Measurements from ENCODE around the gene RDX. TPM values are rescaled to one million over a fixed set of nuclear protein-coding genes. Genes with fewer than 3 reads are reported as not detected.
A peak's percentile ranks its signal among the peaks of the same experiment; 100 is the strongest.

The RDX gene
- total RNA-seq, 2 donors from 2014 or later, result 121 to 127 TPM

DNA sequence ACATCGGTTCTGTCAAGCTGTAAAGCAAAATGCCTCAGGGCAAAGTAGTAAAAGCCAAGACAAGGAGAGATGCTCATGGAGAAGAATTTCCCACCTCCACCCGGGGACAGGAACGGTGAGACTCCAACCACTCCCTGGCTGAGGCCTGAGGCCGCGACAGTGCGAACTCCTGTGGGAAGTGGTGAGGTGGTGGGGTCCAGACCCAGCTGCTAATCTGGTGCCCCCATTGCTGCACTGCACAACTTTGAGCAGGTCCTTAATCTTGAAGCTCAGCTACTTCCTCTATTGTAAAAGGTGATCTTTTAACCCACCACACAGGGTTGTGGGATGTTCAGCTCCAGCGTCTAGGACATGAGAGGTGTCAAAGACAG, 119.3 kb downstream of the RDX start:
- Mint-ChIP-seq H3K4me1 (peaks cover 19% of the 10 kb centered on the region), H3K36me3 (ENCODE audit: low read depth) (no peaks in the 10 kb centered on the region), H3K27me3 (ENCODE audit: insufficient read depth) (no peaks in the 10 kb centered on the region), H3K9me3 (no peaks in the 10 kb centered on the region), H3K27ac (no peak overlapping the region), H3K4me3 (no peak overlapping the region)
- Histone ChIP-seq H3K9me3 (ENCODE audit: control insufficient read depth, low read length) (no peaks in the 10 kb centered on the region), H3K27ac (ENCODE audit: low read depth, low read length) (no peak overlapping the region), H3K4me1 (ENCODE audit: control insufficient read depth, insufficient read depth, low read length) (no peaks in the 10 kb centered on the region), H3K27me3 (ENCODE audit: control insufficient read depth, insufficient read depth, low read length, poor library complexity, severe bottlenecking) (no peaks in the 10 kb centered on the region), H3K36me3 (ENCODE audit: control insufficient read depth, insufficient read depth, low read length) (no peaks in the 10 kb centered on the region), H3K4me3 (ENCODE audit: low read length) (no peak overlapping the region), H3K9ac (ENCODE audit: extremely low read depth, low read length, poor library complexity, severe bottlenecking) (no peak overlapping the region)
- TF ChIP-seq, protein P1, sequence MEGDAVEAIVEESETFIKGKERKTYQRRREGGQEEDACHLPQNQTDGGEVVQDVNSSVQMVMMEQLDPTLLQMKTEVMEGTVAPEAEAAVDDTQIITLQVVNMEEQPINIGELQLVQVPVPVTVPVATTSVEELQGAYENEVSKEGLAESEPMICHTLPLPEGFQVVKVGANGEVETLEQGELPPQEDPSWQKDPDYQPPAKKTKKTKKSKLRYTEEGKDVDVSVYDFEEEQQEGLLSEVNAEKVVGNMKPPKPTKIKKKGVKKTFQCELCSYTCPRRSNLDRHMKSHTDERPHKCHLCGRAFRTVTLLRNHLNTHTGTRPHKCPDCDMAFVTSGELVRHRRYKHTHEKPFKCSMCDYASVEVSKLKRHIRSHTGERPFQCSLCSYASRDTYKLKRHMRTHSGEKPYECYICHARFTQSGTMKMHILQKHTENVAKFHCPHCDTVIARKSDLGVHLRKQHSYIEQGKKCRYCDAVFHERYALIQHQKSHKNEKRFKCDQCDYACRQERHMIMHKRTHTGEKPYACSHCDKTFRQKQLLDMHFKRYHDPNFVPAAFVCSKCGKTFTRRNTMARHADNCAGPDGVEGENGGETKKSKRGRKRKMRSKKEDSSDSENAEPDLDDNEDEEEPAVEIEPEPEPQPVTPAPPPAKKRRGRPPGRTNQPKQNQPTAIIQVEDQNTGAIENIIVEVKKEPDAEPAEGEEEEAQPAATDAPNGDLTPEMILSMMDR (conservative IDR thresholded peaks at IDR 0.05), result no peak
- 57 to 92% methylated on average over 1 to 7 of the region's 7 CpGs for WGBS, 2 experiments (ENCODE audit: insufficient coverage in 1 of 2, insufficient read length in 1 of 2)
- no peak for DNase-seq

DNA sequence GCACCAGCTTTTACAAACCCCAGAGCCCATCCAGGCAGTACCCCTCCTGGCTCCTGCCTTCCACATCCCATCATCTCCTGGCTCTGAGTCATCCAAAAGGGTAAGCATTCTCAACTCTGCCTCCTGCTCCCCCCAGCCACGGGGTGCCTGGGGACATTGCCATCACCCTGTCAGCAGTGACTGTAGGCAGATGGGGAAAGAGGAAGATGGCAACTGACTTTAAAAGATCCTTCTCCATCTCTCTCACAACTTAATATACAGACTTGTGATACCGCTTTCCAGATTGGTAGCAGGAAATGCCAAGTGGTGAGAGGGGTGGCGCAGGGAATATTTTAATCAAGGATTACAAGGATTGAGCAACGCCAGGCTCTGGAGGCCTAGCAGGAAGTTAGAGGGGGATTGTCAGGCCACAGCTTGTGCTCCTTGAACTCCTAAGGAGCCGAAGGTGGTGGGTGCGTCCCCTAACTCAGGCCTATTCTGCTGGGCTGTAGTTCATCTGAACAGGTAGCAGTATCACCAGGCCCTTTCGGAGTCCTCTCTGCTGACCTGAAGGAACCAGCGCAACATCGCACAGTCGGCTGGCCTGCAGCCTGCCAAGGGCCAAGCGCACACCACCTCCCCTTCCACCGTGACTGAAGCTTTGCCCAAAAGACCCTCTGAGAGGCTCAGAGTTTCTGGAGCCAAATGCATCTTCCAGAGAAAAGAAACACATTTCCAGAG, 119.9 kb downstream of the RDX start:
- no peak overlapping the region for H3K4me3 ChIP-seq (ENCODE audit: low read length)
- no peak overlapping the region for H3K27ac ChIP-seq (ENCODE audit: low read depth, low read length)
- peaks cover 19% of the 10 kb centered on the region for H3K4me1 Mint-ChIP-seq
- H3K27me3 ChIP-seq (ENCODE audit: control insufficient read depth, insufficient read depth, low read length, poor library complexity, severe bottlenecking), result no peaks in the 10 kb centered on the region
- H3K9me3 ChIP-seq (ENCODE audit: control insufficient read depth, low read length), result no peaks in the 10 kb centered on the region
- DNase-seq, result no peak
- H3K9me3 Mint-ChIP-seq, result no peaks in the 10 kb centered on the region
- H3K36me3 Mint-ChIP-seq (ENCODE audit: low read depth), result no peaks in the 10 kb centered on the region
- no peak overlapping the region for H3K4me3 Mint-ChIP-seq
- H3K27ac Mint-ChIP-seq, result peak overlapping the region; percentile 30
- H3K36me3 ChIP-seq (ENCODE audit: control insufficient read depth, insufficient read depth, low read length), result no peaks in the 10 kb centered on the region
- no peaks in the 10 kb centered on the region for H3K27me3 Mint-ChIP-seq (ENCODE audit: insufficient read depth)
- H3K9ac ChIP-seq (ENCODE audit: extremely low read depth, low read length, poor library complexity, severe bottlenecking), result no peak overlapping the region
- H3K4me1 ChIP-seq (ENCODE audit: control insufficient read depth, insufficient read depth, low read length), result no peaks in the 10 kb centered on the region
- WGBS, 2 experiments (ENCODE audit: insufficient coverage in 1 of 2, insufficient read length in 1 of 2), result 91 to 94% methylated on average over 5 to 12 of the region's 12 CpGs
- TF ChIP-seq, protein P1 (conservative IDR thresholded peaks at IDR 0.05), result no peak

DNA sequence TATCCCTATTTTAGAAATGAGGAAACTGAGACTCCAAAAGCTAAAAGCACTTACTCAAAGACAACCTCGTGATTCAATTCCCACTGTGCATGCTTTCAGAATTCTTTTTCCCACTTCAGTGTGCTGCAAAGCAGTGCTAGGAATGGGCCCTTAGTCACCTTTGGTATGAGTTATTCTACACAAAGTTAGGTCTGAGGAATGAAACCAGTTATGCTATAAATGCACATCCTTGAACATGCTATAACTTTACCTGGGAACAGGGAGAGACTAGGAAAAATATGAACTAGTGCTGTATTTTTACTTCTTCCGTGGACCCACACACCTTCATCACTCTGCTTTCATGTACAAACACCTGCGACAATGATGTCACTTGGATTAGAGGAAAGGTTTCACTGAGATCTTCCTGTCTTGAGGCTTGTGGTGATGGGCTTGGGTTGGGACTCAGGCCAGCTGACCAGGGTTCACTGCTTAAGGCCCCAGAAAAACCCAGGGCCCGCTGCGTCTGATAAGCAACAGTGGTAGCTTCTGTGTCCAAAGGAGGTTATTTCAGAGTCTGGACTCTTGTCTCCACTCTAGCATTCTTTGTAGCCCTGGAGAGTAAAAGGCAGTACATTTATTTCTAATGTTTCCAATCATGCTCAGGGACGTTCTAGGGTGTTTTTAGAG, 121.6 kb downstream of the RDX start:
- no peaks in the 10 kb centered on the region for H3K9me3 Mint-ChIP-seq
- WGBS, 2 experiments (ENCODE audit: insufficient coverage in 1 of 2, insufficient read length in 1 of 2), result 85 to 96% methylated on average over 4 to 6 of the region's 6 CpGs
- H3K27me3 ChIP-seq (ENCODE audit: control insufficient read depth, insufficient read depth, low read length, poor library complexity, severe bottlenecking), result no peaks in the 10 kb centered on the region
- peak overlapping the region; percentile 56 for H3K27ac Mint-ChIP-seq
- TF ChIP-seq, protein P1 (conservative IDR thresholded peaks at IDR 0.05), result no peak
- H3K4me3 Mint-ChIP-seq, result peak overlapping the region; percentile 32
- H3K9me3 ChIP-seq (ENCODE audit: control insufficient read depth, low read length), result no peaks in the 10 kb centered on the region
- H3K4me1 Mint-ChIP-seq, result peaks cover 19% of the 10 kb centered on the region
- no peak overlapping the region for H3K4me3 ChIP-seq (ENCODE audit: low read length)
- no peak overlapping the region for H3K9ac ChIP-seq (ENCODE audit: extremely low read depth, low read length, poor library complexity, severe bottlenecking)
- H3K27me3 Mint-ChIP-seq (ENCODE audit: insufficient read depth), result no peaks in the 10 kb centered on the region
- H3K36me3 Mint-ChIP-seq (ENCODE audit: low read depth), result no peaks in the 10 kb centered on the region
- H3K4me1 ChIP-seq (ENCODE audit: control insufficient read depth, insufficient read depth, low read length), result no peaks in the 10 kb centered on the region
- H3K27ac ChIP-seq (ENCODE audit: low read depth, low read length), result no peak overlapping the region
- no peaks in the 10 kb centered on the region for H3K36me3 ChIP-seq (ENCODE audit: control insufficient read depth, insufficient read depth, low read length)
- no peak for DNase-seq
